Measurements from ENCODE around the gene RAD51B.

DNA sequence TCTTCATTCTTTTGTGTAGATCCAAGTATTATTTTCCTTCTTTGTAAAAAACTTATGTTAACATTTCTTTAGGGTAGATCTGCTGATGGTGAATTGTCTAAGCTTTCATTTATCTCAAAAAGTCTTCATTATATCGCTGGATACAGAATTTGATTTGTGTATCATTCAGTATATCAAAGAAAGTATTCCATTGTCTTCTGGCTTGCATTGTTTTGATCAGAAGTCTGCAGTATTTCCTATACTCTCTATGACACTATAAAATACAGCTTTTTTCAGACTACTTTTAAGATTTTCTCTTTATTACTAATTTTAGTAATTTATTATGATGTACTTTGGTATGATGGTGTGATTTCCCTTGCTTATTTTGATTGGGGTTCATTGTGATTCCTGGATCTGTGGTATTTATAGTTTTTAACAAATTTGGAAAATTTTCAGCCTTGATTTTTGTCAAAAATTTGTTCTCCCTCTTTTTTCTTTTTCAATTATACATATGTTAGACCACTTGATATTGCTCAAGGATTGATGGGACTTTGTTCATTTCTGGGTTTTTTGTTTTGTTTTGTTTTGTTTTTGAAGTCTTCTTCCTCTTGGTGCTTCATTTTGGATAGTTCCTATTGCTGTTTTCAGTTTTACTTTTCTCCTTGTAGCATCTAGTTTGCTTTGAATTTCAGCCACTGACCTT is 796.8 kb downstream of the RAD51B start:
- TF ChIP-seq, protein P1, sequence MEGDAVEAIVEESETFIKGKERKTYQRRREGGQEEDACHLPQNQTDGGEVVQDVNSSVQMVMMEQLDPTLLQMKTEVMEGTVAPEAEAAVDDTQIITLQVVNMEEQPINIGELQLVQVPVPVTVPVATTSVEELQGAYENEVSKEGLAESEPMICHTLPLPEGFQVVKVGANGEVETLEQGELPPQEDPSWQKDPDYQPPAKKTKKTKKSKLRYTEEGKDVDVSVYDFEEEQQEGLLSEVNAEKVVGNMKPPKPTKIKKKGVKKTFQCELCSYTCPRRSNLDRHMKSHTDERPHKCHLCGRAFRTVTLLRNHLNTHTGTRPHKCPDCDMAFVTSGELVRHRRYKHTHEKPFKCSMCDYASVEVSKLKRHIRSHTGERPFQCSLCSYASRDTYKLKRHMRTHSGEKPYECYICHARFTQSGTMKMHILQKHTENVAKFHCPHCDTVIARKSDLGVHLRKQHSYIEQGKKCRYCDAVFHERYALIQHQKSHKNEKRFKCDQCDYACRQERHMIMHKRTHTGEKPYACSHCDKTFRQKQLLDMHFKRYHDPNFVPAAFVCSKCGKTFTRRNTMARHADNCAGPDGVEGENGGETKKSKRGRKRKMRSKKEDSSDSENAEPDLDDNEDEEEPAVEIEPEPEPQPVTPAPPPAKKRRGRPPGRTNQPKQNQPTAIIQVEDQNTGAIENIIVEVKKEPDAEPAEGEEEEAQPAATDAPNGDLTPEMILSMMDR (conservative IDR thresholded peaks at IDR 0.05): no peak
- TF ChIP-seq ZFX (IDR thresholded peaks at IDR 0.05): no peak

All from C4-2B (cell line).